BJ (cell line): Measurements from ENCODE around the gene PCDHGB5. TPM values are rescaled to one million over a fixed set of nuclear protein-coding genes. Genes with fewer than 3 reads are reported as not detected.

ENCODE experiments used
- CTCF ChIA-PET: fragments of 350-600 bp; formaldehyde crosslinking; extraction: SDS; loops from one replicate; lab custom pipeline; 2021; ENCODE audit warnings: antibody characterized with exemption, inconsistent platforms; lab: Yijun Ruan, JAX
- POLR2A ChIA-PET: fragments of 300-600 bp; sonication (Branson Sonifier 250); formaldehyde crosslinking; extraction: SDS; loops from one replicate; lab custom pipeline; 2021; ENCODE audit warnings: antibody characterized with exemption; lab: Charles Lee
- DNase-seq: peaks from one replicate; pipeline ENCODE4 v3.0.0-alpha.2; 2011; ENCODE audit warnings: low read depth
- H3K27me3 ChIP-seq: 2 replicates; pipeline ENCODE4 v1.6.0; 2011; ENCODE audit warnings: low read length; ENCODE audit not compliant: control insufficient read depth, insufficient read depth
- H3K36me3 ChIP-seq: 2 replicates; pipeline ENCODE4 v1.5.1; 2011; ENCODE audit warnings: low read length; ENCODE audit not compliant: control insufficient read depth, insufficient read depth
- H3K4me3 ChIP-seq: 2 replicates; pipeline ENCODE4 v1.5.1; 2011; ENCODE audit warnings: low read depth, mild to moderate bottlenecking, control low read depth, low read length
- CTCF ChIP-seq: IDR thresholded peaks from 2 replicates; pipeline ENCODE4 v1.5.1; 2011; ENCODE audit warnings: low read depth, mild to moderate bottlenecking, control low read depth, inconsistent platforms, low read length, moderate library complexity; ENCODE audit not compliant: insufficient read depth
- polyA plus RNA-seq: library from polyadenylated mRNA; depleted of rRNA; stranded (reverse); fragments of >200 nt; gene quantifications from 2 replicates; pipeline ENCODE4 v1.2.3, GENCODE V29; 2011

PCDHGB5 gene
- polyA plus RNA-seq, 1 experiment: 19.4 TPM

- no peak for DNase-seq
- H3K4me3 ChIP-seq: no peak overlapping the region
- H3K27me3 ChIP-seq: peaks cover 2% of the 10 kb centered on the region; the same call in 1 of the 2 replicates
- CTCF ChIA-PET: interaction anchor here (1.0 to 2.4 kb wide), 2 partner anchors 9 to 201 kb away, joined by 3 to 17 read pairs; no protein-coding TSS in a partner anchor
- no peaks in the 10 kb centered on the region for H3K36me3 ChIP-seq
- POLR2A ChIA-PET: no interaction called here
- no peak for TF ChIP-seq CTCF
Measured at GRCh38 chr5:141362719-141363118, 35.0 kb upstream of the PCDHGB5 start.

- POLR2A ChIA-PET: no interaction called here
- Histone ChIP-seq H3K36me3 (no peaks in the 10 kb centered on the region), H3K4me3 (peak within 1 kb of the TSS; percentile 30), H3K27me3 (peaks cover 2% of the 10 kb centered on the region; the same call in 1 of the 2 replicates)
- CTCF ChIA-PET: interaction anchor here (0.6 to 2.6 kb wide), 19 partner anchors 9 to 228 kb away, joined by 3 to 17 read pairs (median 4); partner anchors contain the start of genes PCDHGA10, PCDHGA11, PCDHGA4 and PCDHGA6
- no peak for DNase-seq
- peak; percentile 32; the same call in 1 of the 2 replicates for TF ChIP-seq CTCF
Measured at GRCh38 chr5:141363952-141364660, 33.6 kb upstream of the PCDHGB5 start, which contains the start of gene PCDHGA5. PCDHGA5 (plus strand) TSS chr5:141364162; CDS start chr5:141364331, 169 bp downstream.

GRCh38 chr5:141366016-141366896 lies 31.5 kb upstream of the PCDHGB5 start:
- POLR2A ChIA-PET: no interaction called here
- no peak for TF ChIP-seq CTCF
- Histone ChIP-seq H3K36me3 (no peaks in the 10 kb centered on the region), H3K27me3 (peaks cover 2% of the 10 kb centered on the region; the same call in 1 of the 2 replicates), H3K4me3 (no peak overlapping the region)
- CTCF ChIA-PET: interaction anchor here (0.6 to 1.4 kb wide), 3 partner anchors 10 to 424 kb away, joined by 3 read pairs; partner anchors contain the start of gene PCDHGA12
- no peak for DNase-seq

- ChIA-PET POLR2A (interaction anchor here (0.6 kb wide), 1 partner anchor 198 kb away, joined by 3 read pairs; no protein-coding TSS in a partner anchor), CTCF (interaction anchor here (0.8 to 3.5 kb wide), 30 partner anchors 10 to 197 kb away, joined by 3 to 18 read pairs (median 4); partner anchors contain the start of genes PCDHB12, PCDHB9, PCDHGA10 and PCDHGA11)
- peak; percentile 61 for TF ChIP-seq CTCF
- Histone ChIP-seq H3K36me3 (no peaks in the 10 kb centered on the region), H3K27me3 (no peaks in the 10 kb centered on the region; the same call in none of the 2 replicates), H3K4me3 (peak within 1 kb of the TSS; percentile 24)
- DNase-seq: no peak
Measured at GRCh38 chr5:141369994-141370848, 27.5 kb upstream of the PCDHGB5 start, which contains the start of gene PCDHGB3. PCDHGB3 (plus strand) TSS chr5:141370242; CDS start chr5:141370395, 153 bp downstream.
